Natural killer cell (primary cell): ENCODE measurements around the gene BTD. TPM values are rescaled to one million over a fixed set of nuclear protein-coding genes. Genes with fewer than 3 reads are reported as not detected.

ENCODE experiments used
- ATAC-seq, 3 donors: fragments of 150-1000 bp in 2 of 3; fragments of 200-7000 bp in 1 of 3; cut with Tn5 transposase; 1 replicate in 1 of 3; 2 replicates in 2 of 3; pipeline ENCODE4 v1.10.0; 2021; ENCODE audit warnings: mild to moderate bottlenecking in 2 of 3, moderate library complexity in 2 of 3
- DNase-seq, 2 donors: peaks; one replicate each; pipeline versions ENCODE4 v3.0.0 to v3.0.0-alpha.2; 2013 to 2021; ENCODE audit warnings: mixed read lengths in 1 of 2
- H3K27ac ChIP-seq: one replicate; pipeline ENCODE4 v1.5.1; 2013; ENCODE audit warnings: mild to moderate bottlenecking, low read length
- H3K27me3 ChIP-seq: one replicate; pipeline ENCODE4 v1.6.1; 2013; ENCODE audit warnings: low read length; ENCODE audit not compliant: control insufficient read depth, insufficient read depth
- H3K36me3 ChIP-seq: one replicate; pipeline ENCODE4 v1.6.1; 2013; ENCODE audit warnings: low read length; ENCODE audit not compliant: control insufficient read depth, insufficient read depth
- H3K4me1 ChIP-seq: one replicate; pipeline ENCODE4 v1.6.1; 2013; ENCODE audit warnings: low read length; ENCODE audit not compliant: control insufficient read depth, insufficient read depth
- H3K4me3 ChIP-seq: one replicate; pipeline ENCODE4 v1.5.1; 2013; ENCODE audit warnings: low read length
- H3K9me3 ChIP-seq: one replicate; pipeline ENCODE4 v1.6.1; 2013; ENCODE audit warnings: low read length; ENCODE audit not compliant: control insufficient read depth, insufficient read depth
- H3K27ac Mint-ChIP-seq, 2 donors: one replicate each; pipeline ENCODE4 v1.8.0; 2022; ENCODE audit warnings: mild to moderate bottlenecking in 2 of 2, mixed read lengths in 2 of 2, moderate library complexity in 1 of 2
- H3K27me3 Mint-ChIP-seq, 2 donors: one replicate each; pipeline ENCODE4 v1.8.0; 2022; ENCODE audit warnings: low read depth in 2 of 2, mixed read lengths in 2 of 2
- H3K36me3 Mint-ChIP-seq: one replicate; pipeline ENCODE4 v1.8.0; 2022; ENCODE audit warnings: mixed read lengths
- H3K4me1 Mint-ChIP-seq, 2 donors: one replicate each; pipeline ENCODE4 v1.8.0; 2022; ENCODE audit warnings: mixed read lengths in 2 of 2
- H3K4me3 Mint-ChIP-seq: one replicate; pipeline ENCODE4 v1.8.0; 2022; ENCODE audit warnings: mild to moderate bottlenecking, moderate library complexity, mixed read lengths
- H3K9me3 Mint-ChIP-seq, 2 donors: one replicate each; pipeline ENCODE4 v1.8.0; 2022; ENCODE audit warnings: mixed read lengths in 2 of 2
- CTCF ChIP-seq: fragments of 200-600 bp; IDR thresholded peaks from one replicate; pipeline ENCODE4 v1.8.0; 2022; ENCODE audit warnings: antibody characterized with exemption
- WGBS: methylation state at CpG from one replicate; pipeline ENCODE4 v1.1.7; 2013; ENCODE audit warnings: missing lambda C conversion rate; ENCODE audit not compliant: insufficient coverage; 5-methylcytosine and 5-hydroxymethylcytosine counted together
- intact Hi-C: fragments of 100-400 bp; cut with micrococcal nuclease; formaldehyde crosslinking; loops from one replicate; pipeline ENCODE4 v1.14.2; 2022
- total RNA-seq, 4 donors: library from RNA; stranded (reverse); fragments of 120-200 nt in 1 of 4; gene quantifications; one replicate each; pipeline versions ENCODE4 v1.2.3 to v1.2.4, GENCODE V29; 2013 to 2022

Gene BTD
- total RNA-seq, 3 donors from 2014 or later (not counting 1 experiment from before 2014, with no cell fraction given), result 19.9 to 27.5 (median 23.6) TPM

- H3K9me3 ChIP-seq, result no peaks in the 10 kb centered on the region
- no peak for DNase-seq
- H3K27me3 ChIP-seq, result no peaks in the 10 kb centered on the region
- intact Hi-C loops, result no loop called here
- ATAC-seq, result no peak
- no peak overlapping the region for H3K27ac ChIP-seq
- H3K4me1 Mint-ChIP-seq, result no peaks in the 10 kb centered on the region
- no peaks in the 10 kb centered on the region for H3K9me3 Mint-ChIP-seq
- no peaks in the 10 kb centered on the region for H3K27me3 Mint-ChIP-seq
- no peak overlapping the region for H3K4me3 Mint-ChIP-seq
- TF ChIP-seq CTCF, result no peak
- H3K4me1 ChIP-seq, result no peaks in the 10 kb centered on the region
- WGBS, result 92% methylated on average over 3 of the region's 3 CpGs
- H3K27ac Mint-ChIP-seq, result no peak overlapping the region
- H3K4me3 ChIP-seq, result no peak overlapping the region
- H3K36me3 Mint-ChIP-seq, result peaks cover 26% of the 10 kb centered on the region
- H3K36me3 ChIP-seq, result peaks cover 52% of the 10 kb centered on the region
Measured at GRCh38 chr3:15578289-15578867, 23.2 kb upstream of the BTD start.

GRCh38 chr3:15579051-15579450, 22.5 kb upstream of the BTD start:
- TF ChIP-seq CTCF, result no peak
- Mint-ChIP-seq H3K27me3 (no peaks in the 10 kb centered on the region), H3K4me1 (no peaks in the 10 kb centered on the region), H3K36me3 (peaks cover 26% of the 10 kb centered on the region), H3K4me3 (no peak overlapping the region), H3K9me3 (no peaks in the 10 kb centered on the region), H3K27ac (no peak overlapping the region)
- intact Hi-C loops, result no loop called here
- ATAC-seq, result no peak
- no peaks in the 10 kb centered on the region for H3K4me1 ChIP-seq
- H3K27me3 ChIP-seq, result no peaks in the 10 kb centered on the region
- WGBS, result 94% methylated on average over 2 of the region's 2 CpGs
- peaks cover 51% of the 10 kb centered on the region for H3K36me3 ChIP-seq
- no peak overlapping the region for H3K27ac ChIP-seq
- no peaks in the 10 kb centered on the region for H3K9me3 ChIP-seq
- DNase-seq, result no peak
- H3K4me3 ChIP-seq, result no peak overlapping the region

GRCh38 chr3:15581471-15582394, 19.8 kb upstream of the BTD start:
- no peaks in the 10 kb centered on the region for H3K4me1 ChIP-seq
- no peak for ATAC-seq
- H3K4me3 ChIP-seq, result no peak overlapping the region
- H3K9me3 Mint-ChIP-seq, result no peaks in the 10 kb centered on the region
- H3K27ac ChIP-seq, result no peak overlapping the region
- peaks cover 44% of the 10 kb centered on the region for H3K36me3 Mint-ChIP-seq
- intact Hi-C loops, result no loop called here
- no peaks in the 10 kb centered on the region for H3K4me1 Mint-ChIP-seq
- H3K36me3 ChIP-seq, result peaks cover 65% of the 10 kb centered on the region
- H3K9me3 ChIP-seq, result no peaks in the 10 kb centered on the region
- no peak for TF ChIP-seq CTCF
- DNase-seq, result no peak
- H3K27me3 ChIP-seq, result no peaks in the 10 kb centered on the region
- no peak overlapping the region for H3K27ac Mint-ChIP-seq
- no peaks in the 10 kb centered on the region for H3K27me3 Mint-ChIP-seq
- 98% methylated on average over 3 of the region's 3 CpGs for WGBS
- H3K4me3 Mint-ChIP-seq, result no peak overlapping the region
